ENCODE data around the gene PIGU. TPM values are rescaled to one million over a fixed set of nuclear protein-coding genes. Genes with fewer than 3 reads are reported as not detected.
A peak's percentile ranks its signal among the peaks of the same experiment; 100 is the strongest.

The PIGU gene
- total RNA-seq, 6 experiments from 2014 or later = 4.0 to 14.9 (median 7.3) TPM

DNA sequence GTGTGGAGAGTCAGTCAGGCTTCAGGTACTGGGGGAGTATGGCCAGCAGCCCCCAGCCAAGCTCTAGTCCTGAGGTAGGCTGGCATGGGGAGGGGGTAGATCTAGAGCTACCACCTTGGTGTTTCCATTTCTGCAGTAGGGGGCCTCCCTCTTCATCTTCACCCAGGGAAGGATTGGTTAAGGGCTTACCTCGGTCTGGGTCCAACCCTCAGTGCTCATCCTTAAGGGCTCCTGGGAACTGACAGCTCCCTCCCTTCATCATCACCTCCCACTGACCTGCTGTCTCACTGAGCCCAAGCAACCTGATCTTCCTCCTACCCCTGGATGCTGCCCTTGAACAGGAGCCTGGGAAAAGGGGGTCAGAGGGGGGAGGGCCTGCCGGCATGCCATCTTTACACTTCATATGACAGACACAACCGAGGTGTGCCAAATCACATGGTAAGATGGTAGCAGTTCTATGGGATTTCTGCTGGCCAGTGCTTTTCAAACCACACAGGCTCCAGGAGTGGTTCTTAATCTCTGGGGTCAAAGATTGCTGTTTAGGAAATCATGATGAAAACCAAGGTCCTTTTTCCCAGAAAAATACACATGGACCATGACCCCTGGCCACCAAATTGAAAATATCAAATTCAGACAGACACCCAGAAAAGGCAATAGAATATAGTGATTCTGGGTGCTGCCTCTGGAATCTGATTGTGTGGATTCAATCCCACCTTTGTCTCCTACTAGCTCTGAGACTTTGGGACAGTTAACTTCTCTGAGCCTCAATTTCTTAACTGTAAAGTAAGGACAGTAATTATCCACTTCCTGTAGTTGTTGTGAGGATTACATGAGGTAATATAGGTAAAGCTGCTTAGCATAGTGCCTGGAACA lies 30.3 kb upstream of the PIGU start:
- intact Hi-C loops (cut with DNase I) = loop anchor here (10.0 kb wide), 2 partner anchors 162 to 172 kb away; no protein-coding TSS in a partner anchor
- TF ChIP-seq CTCF (IDR thresholded peaks at IDR 0.05) = no peak
- no peak for TF ChIP-seq POLR2A (IDR thresholded peaks at IDR 0.05)

GRCh38 chr20:34706302-34706875 lies 29.5 kb upstream of the PIGU start:
- no peak for DNase-seq
- intact Hi-C loops (cut with DNase I) = loop anchor here (10.0 kb wide), 2 partner anchors 162 to 172 kb away; no protein-coding TSS in a partner anchor
- Histone ChIP-seq H3K27me3 (no peaks in the 10 kb centered on the region), H3K27ac (peak overlapping the region in 2 of 3 donors; percentile 52 to 100), H3K4me3 (no peak overlapping the region), H3K36me3 (no peaks in the 10 kb centered on the region), H3K4me1 (peaks cover 0 to 40% (median 14%) of the 10 kb centered on the region in 4 donors), H3K9me3 (no peaks in the 10 kb centered on the region)
- 100% methylated on average over 1 of the region's 1 CpG for WGBS (ENCODE audit: insufficient coverage, low coverage, low lambda C conversion rate, missing lambda C conversion rate)
- TF ChIP-seq CTCF (IDR thresholded peaks at IDR 0.05) = no peak
- TF ChIP-seq POLR2A (IDR thresholded peaks at IDR 0.05) = no peak
- ATAC-seq = no peak

More for the DNA sequence above, 30.3 kb upstream of the PIGU start:
- WGBS (ENCODE audit: insufficient coverage, low coverage, low lambda C conversion rate, missing lambda C conversion rate) = 23% methylated on average over 2 of the region's 3 CpGs
- Histone ChIP-seq H3K36me3 (no peaks in the 10 kb centered on the region), H3K27me3 (no peaks in the 10 kb centered on the region), H3K27ac (peak overlapping the region in 2 of 3 donors; percentile 52 to 100), H3K4me1 (peaks cover 0 to 41% (median 14%) of the 10 kb centered on the region in 4 donors), H3K9me3 (no peaks in the 10 kb centered on the region), H3K4me3 (no peak overlapping the region)
- DNase-seq = peak in 1 of 3 donors; percentile 52
- no peak for ATAC-seq

DNA sequence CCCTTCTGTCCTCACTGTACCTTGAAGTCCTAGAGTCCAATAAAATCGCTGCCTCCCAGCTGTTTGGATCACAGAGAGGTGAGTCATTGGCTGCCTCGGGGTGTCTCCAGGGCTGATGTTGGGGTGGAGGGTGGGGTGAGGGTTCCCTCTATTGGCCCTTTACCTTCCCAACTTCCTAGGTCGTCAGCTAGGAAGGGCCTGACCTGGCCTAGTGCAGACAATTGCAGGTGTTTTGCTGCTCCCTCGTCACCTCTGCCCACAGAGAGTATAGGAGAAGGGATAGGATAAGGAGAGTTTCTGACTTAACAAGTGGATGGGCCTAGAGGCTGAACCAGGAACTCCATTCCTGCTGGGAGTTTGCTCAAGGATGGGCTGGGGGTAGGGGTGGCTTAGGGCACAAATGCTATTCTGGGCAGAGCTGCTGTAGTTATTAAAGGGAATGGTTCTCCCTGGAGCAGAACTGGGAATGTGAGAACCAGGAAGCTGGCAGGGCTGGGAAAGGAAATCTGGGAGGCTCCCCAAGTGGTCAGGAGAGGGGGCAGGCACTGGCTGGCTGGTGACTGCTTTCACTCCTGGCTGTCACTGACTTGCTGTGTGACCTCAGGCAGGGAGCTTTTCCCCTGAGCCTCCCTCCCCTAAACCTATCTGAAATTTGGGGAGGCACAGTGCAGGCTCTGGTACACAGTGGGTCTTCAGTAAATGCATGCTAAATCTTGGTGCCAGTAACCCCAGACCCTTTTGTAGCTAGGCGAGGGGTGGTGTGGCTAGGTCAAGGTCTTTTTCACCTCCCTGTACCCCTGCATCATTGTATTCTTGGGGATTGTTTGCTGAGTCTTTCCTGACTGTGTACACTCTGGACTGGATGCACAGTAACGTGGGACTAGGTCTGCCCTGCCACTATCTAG lies 28.8 kb upstream of the PIGU start:
- Histone ChIP-seq H3K4me1 (peaks cover 0 to 40% (median 14%) of the 10 kb centered on the region in 4 donors), H3K27me3 (no peaks in the 10 kb centered on the region), H3K9me3 (no peaks in the 10 kb centered on the region), H3K27ac (peak overlapping the region; percentile 98 to 100 (median 99)), H3K4me3 (peak overlapping the region in 1 of 3 donors; percentile 73), H3K36me3 (no peaks in the 10 kb centered on the region)
- ATAC-seq (peak in 1 of 4 donors; percentile 10), DNase-seq (peak in 1 of 3 donors; percentile 51)
- TF ChIP-seq POLR2A (IDR thresholded peaks at IDR 0.05) (no peak), CTCF (IDR thresholded peaks at IDR 0.05) (peak in 1 of 4 donors; percentile 10)
- intact Hi-C loops (cut with DNase I) = loop anchor here (10.0 kb wide), 2 partner anchors 161 to 171 kb away; no protein-coding TSS in a partner anchor
- 13% methylated on average over 5 of the region's 6 CpGs for WGBS (ENCODE audit: insufficient coverage, low coverage, low lambda C conversion rate, missing lambda C conversion rate)

- Histone ChIP-seq H3K27ac (peak overlapping the region; percentile 98 to 100 (median 99)), H3K4me1 (peaks cover 0 to 34% (median 12%) of the 10 kb centered on the region in 4 donors), H3K36me3 (no peaks in the 10 kb centered on the region), H3K4me3 (peak overlapping the region; percentile 73 to 81 (median 73)), H3K27me3 (no peaks in the 10 kb centered on the region), H3K9me3 (no peaks in the 10 kb centered on the region)
- TF ChIP-seq POLR2A (IDR thresholded peaks at IDR 0.05) (no peak), CTCF (IDR thresholded peaks at IDR 0.05) (no peak)
- no peak for ATAC-seq
- no peak for DNase-seq
- intact Hi-C loops (cut with DNase I) = loop anchor here (10.0 kb wide), 2 partner anchors 160 to 170 kb away; no protein-coding TSS in a partner anchor
- WGBS (ENCODE audit: insufficient coverage, low coverage, low lambda C conversion rate, missing lambda C conversion rate) = 23% methylated on average over 4 of the region's 5 CpGs
Measured at GRCh38 chr20:34705008-34705396, 28.1 kb upstream of the PIGU start.
